Muscle of leg (tissue), 11 donors: ENCODE data around the gene RGMB. TPM values are rescaled to one million over a fixed set of nuclear protein-coding genes. Genes with fewer than 3 reads are reported as not detected.

ENCODE experiments used
- DNase-seq: peaks from one replicate; pipeline ENCODE4 v3.0.0; 2013
- H3K27ac ChIP-seq: one replicate; pipeline ENCODE4 v1.5.1; 2013; ENCODE audit warnings: mild to moderate bottlenecking, low read length, control low read depth
- H3K27me3 ChIP-seq: one replicate; pipeline ENCODE4 v1.6.1; 2013; ENCODE audit warnings: low read length; ENCODE audit not compliant: control insufficient read depth, insufficient read depth
- H3K36me3 ChIP-seq: one replicate; pipeline ENCODE4 v1.6.1; 2013; ENCODE audit warnings: low read length; ENCODE audit not compliant: control insufficient read depth, insufficient read depth
- H3K4me1 ChIP-seq: one replicate; pipeline ENCODE4 v1.6.1; 2013; ENCODE audit warnings: low read length; ENCODE audit not compliant: control insufficient read depth, insufficient read depth
- H3K4me3 ChIP-seq: one replicate; pipeline ENCODE4 v1.5.1; 2013; ENCODE audit warnings: low read length, control low read depth
- H3K9me3 ChIP-seq: replicated peaks from 2 replicates; pipeline ENCODE4 v1.6.1; 2013; ENCODE audit warnings: low read depth, low read length; ENCODE audit not compliant: control insufficient read depth
- WGBS: methylation state at CpG from one replicate; pipeline ENCODE4 v1.1.5; 2013; ENCODE audit warnings: missing lambda C conversion rate; ENCODE audit not compliant: insufficient coverage; 5-methylcytosine and 5-hydroxymethylcytosine counted together
- polyA plus RNA-seq, 8 donors: library from polyadenylated mRNA; unstranded; fragments of 120-200 nt; gene quantifications; one replicate each; pipeline versions ENCODE4 v1.2.1 to v1.2.3, GENCODE V29; 2013; ENCODE audit warnings: inconsistent platforms in 1 of 8, low replicate concordance in 1 of 8; ENCODE audit not compliant: insufficient read length in 8 of 8, insufficient read depth in 1 of 8
- total RNA-seq: library from RNA; stranded (reverse); fragments of 120-200 nt; gene quantifications from one replicate; pipeline ENCODE4 v1.2.4, GENCODE V29; 2013

The RGMB gene
- total and polyA plus RNA-seq, 9 donors: 29.5 to 72.0 (median 46.9) TPM

- Histone ChIP-seq H3K27ac (peak overlapping the region; percentile 98), H3K27me3 (peaks cover 4% of the 10 kb centered on the region), H3K4me3 (peak overlapping the region; percentile 84), H3K4me1 (peaks cover 15% of the 10 kb centered on the region), H3K36me3 (no peaks in the 10 kb centered on the region), H3K9me3 (no peaks in the 10 kb centered on the region)
- under 1% methylated on average over 12 of the region's 18 CpGs for WGBS
- peak; percentile 97 for DNase-seq
Observed at GRCh38 chr5:98771382-98772109, 1.9 kb upstream of the RGMB start.

DNA sequence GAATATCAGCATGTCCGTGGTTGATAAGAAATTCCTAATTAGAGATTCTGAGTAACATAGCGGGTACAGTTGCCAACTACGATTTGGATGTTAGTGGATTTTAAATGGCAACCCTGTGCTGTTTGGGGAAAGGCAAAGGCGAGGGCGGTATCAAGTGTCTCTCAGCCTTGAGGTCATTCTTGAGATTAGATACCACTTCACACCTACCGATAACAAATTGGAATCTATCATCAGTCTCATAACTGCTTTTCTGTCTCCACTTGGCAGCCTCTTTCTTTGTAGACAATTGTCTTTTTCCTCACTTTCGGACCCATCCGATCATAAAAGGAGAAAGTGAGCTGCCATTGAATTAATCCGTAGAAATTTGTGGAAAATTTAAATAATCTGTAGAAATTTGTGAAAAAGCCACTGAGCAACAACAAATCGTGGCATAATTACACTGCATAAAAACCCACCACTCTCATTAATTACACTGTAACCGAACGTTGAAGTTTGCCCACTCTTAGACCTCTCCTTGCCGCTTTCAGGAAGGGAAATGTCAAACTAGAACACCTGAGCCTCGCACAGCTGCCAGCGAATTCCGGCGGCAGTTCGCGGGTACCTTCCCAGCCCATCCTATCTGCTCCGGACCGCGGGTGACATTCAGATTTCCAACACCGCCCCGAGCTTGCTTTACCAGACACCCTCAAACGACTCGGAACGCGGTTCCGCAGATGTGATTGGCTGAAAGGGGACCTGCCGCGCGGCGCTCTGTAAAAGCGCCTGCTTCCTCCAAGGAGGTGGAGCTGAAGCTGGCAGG lies 849 bp upstream of the RGMB start:
- H3K4me1 ChIP-seq: peaks cover 13% of the 10 kb centered on the region
- 3% methylated on average over 22 of the region's 34 CpGs for WGBS
- DNase-seq: peak; percentile 92
- H3K4me3 ChIP-seq: peak overlapping the region; percentile 84
- no peaks in the 10 kb centered on the region for H3K36me3 ChIP-seq
- H3K27me3 ChIP-seq: peaks cover 4% of the 10 kb centered on the region
- no peaks in the 10 kb centered on the region for H3K9me3 ChIP-seq
- H3K27ac ChIP-seq: peak overlapping the region; percentile 97

DNA sequence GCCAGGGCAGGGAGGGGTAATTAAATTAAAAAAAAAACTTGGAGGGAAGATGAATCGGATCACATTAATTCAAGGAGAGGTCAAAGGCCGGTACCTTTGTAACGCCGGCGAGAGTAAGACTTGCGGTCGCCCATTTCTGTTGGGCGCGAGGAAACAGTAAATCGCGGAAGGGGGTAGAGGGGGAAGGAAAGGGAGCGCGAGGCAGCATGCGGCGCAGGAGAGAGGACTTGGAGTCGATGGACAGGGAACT lies 324 bp upstream of the RGMB start:
- Histone ChIP-seq H3K36me3 (no peaks in the 10 kb centered on the region), H3K27me3 (peaks cover 4% of the 10 kb centered on the region), H3K4me3 (peak overlapping the region; percentile 84), H3K9me3 (no peaks in the 10 kb centered on the region), H3K4me1 (peaks cover 13% of the 10 kb centered on the region), H3K27ac (peak overlapping the region; percentile 97)
- no peak for DNase-seq
- 0% methylated on average over 16 of the region's 16 CpGs for WGBS

DNA sequence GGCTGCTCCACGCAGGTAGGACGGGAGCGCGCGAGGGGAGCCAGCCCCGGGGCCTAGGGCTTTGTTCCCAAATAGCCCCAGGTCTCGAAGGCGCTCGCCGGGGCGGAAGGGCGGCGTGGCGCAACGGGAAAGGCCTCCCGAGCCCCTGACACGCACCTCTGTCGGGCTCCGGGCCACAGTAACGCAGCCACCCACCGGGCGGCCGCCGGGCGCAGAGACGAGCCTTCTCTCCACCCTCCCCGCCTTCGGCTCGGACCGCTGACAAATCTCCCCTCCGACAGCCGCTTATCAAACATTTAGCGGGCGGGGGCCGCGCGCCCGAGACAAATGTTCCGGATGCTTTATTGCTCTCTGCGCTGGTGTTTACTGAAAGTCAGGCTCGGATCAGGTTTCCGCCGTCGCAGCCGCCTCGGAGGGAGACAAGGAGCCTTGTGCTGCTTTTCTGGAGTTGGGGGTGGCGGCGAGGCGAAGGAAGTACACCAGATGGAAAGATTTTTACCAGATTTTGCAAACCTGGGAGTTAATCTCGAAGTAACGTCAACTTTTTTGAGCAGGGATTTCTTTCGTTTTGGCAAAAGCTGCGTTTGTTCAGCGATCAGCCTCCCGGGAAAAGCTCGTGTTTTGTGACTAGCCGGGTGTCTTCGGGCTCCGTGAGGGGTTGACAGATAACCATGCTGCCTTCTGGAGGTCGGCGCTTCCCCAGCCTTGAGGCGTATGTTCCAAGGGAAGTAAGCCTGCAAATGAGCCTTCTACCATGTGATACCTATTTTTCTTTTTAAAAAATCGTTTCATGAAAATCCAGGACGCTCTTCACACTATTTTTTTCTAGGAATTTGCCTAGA lies 950 bp downstream of the RGMB start:
- no peaks in the 10 kb centered on the region for H3K9me3 ChIP-seq
- under 1% methylated on average over 59 of the region's 64 CpGs for WGBS
- DNase-seq: peak; percentile 89
- peak overlapping the region; percentile 70 for H3K4me3 ChIP-seq
- H3K4me1 ChIP-seq: peaks cover 11% of the 10 kb centered on the region
- peak overlapping the region; percentile 92 for H3K27ac ChIP-seq
- peaks cover 4% of the 10 kb centered on the region for H3K27me3 ChIP-seq
- H3K36me3 ChIP-seq: peaks cover 2% of the 10 kb centered on the region

DNA sequence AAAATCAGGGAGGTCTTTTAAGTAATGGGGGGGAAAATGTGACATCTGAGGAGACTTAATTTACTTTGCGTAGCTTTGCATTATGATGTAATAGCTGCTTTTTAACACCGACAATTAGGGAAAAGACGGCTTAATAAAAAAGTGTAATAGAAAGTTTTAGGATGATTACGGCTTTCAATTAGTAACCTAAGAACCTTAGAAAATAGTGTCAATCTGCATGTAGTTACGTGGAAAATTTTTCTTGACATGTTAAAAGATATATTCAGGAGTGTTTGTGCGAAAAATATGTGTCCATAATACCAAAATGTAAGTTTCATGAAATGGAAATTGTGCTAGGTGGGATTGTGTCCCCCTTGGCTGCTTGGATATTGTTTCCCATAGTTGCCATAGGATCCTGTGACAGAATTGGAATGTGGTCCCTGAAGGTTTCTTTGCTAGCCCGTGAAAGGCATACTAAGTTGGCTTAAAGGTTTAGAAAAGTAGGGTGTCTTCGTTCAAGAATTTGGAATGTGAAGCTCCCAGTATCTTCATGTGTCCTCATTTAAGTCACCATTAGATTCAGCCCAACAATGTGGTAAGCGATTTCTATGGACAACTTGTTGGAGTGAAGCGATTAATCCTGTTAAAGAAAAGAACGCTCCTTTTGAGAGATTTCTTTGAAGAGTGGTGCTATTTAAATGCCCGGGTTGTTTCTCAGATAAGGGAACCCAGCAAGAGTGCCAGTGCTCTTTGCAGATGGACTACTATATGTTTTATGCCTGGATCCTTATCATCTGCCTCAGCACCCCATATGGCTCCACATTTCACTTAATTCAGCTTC lies 2.0 kb downstream of the RGMB start:
- DNase-seq: no peak
- H3K36me3 ChIP-seq: peaks cover 10% of the 10 kb centered on the region
- H3K27me3 ChIP-seq: no peaks in the 10 kb centered on the region
- WGBS: 35% methylated on average over 2 of the region's 12 CpGs
- peak overlapping the region; percentile 70 for H3K4me3 ChIP-seq
- no peaks in the 10 kb centered on the region for H3K9me3 ChIP-seq
- H3K4me1 ChIP-seq: peaks cover 16% of the 10 kb centered on the region
- H3K27ac ChIP-seq: peak overlapping the region; percentile 92

- Histone ChIP-seq H3K4me1 (peaks cover 16% of the 10 kb centered on the region), H3K36me3 (peaks cover 13% of the 10 kb centered on the region), H3K27me3 (no peaks in the 10 kb centered on the region), H3K9me3 (no peaks in the 10 kb centered on the region), H3K27ac (peak overlapping the region; percentile 92), H3K4me3 (peak overlapping the region; percentile 70)
- DNase-seq: peak; percentile 80
- WGBS: no CpG with 5 or more reads among the region's 7 CpGs
Observed at GRCh38 chr5:98776066-98776705, 2.7 kb downstream of the RGMB start.

DNA sequence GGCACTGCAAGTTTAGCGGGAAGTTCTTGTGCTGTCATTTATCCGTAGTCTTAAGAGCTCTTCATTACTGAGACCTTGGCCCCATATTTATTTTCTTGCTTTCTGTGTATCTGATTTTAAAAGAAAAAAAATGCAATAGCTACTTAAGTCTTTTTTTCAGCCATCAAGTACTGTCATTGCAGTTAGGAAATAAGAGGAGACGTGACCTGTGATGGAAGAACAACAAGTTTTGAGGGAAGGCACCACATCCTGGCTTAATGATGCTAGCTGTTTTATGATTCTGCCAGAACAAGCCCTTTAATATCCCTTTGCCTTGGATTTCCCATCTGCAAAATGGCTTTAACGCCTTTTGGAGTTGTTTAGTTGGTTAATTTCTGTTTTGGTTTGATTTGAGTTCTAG lies 3.8 kb downstream of the RGMB start:
- peaks cover 14% of the 10 kb centered on the region for H3K4me1 ChIP-seq
- DNase-seq: no peak
- H3K27me3 ChIP-seq: no peaks in the 10 kb centered on the region
- H3K27ac ChIP-seq: peak overlapping the region; percentile 29
- no peak overlapping the region for H3K4me3 ChIP-seq
- peaks cover 17% of the 10 kb centered on the region for H3K36me3 ChIP-seq
- 60% methylated on average over 1 of the region's 4 CpGs for WGBS
- no peaks in the 10 kb centered on the region for H3K9me3 ChIP-seq

- H3K9me3 ChIP-seq: no peaks in the 10 kb centered on the region
- H3K36me3 ChIP-seq: peaks cover 28% of the 10 kb centered on the region
- DNase-seq: no peak
- no peaks in the 10 kb centered on the region for H3K27me3 ChIP-seq
- no peak overlapping the region for H3K4me3 ChIP-seq
- peaks cover 15% of the 10 kb centered on the region for H3K4me1 ChIP-seq
- no peak overlapping the region for H3K27ac ChIP-seq
- 74% methylated on average over 8 of the region's 11 CpGs for WGBS
Observed at GRCh38 chr5:98779264-98779877, 5.9 kb downstream of the RGMB start.

DNA sequence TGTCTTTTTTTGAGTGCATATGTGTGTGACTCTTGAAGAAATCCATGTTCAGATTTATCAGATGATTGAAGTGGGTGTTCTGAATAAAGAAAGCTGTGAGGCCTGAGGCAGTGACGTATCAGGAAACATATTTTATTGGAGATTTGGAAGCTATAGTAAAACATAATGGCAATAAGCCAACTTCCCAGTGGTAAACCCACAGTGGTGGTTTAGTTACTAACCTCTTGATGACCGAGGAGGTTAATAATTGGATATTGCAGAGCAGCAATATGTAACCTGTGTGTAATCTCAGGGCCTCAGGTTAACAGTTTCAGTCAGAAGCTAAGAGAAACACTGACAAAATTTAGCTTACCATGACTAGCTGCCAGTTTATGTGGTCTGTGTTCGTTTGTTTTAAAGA lies 6.9 kb downstream of the RGMB start:
- Histone ChIP-seq H3K27me3 (no peaks in the 10 kb centered on the region), H3K36me3 (peaks cover 32% of the 10 kb centered on the region), H3K4me1 (peaks cover 20% of the 10 kb centered on the region), H3K9me3 (no peaks in the 10 kb centered on the region), H3K27ac (no peak overlapping the region), H3K4me3 (no peak overlapping the region)
- no peak for DNase-seq
- no CpG with 5 or more reads among the region's 3 CpGs for WGBS
